Renal cortex interstitium (tissue), 11 donors: Measurements from ENCODE around the gene CA5A. TPM values are rescaled to one million over a fixed set of nuclear protein-coding genes. Genes with fewer than 3 reads are reported as not detected.

Source experiments
- DNase-seq, 11 donors: peaks; one replicate each; pipeline ENCODE4 v3.0.0-alpha.2; 2013; ENCODE audit warnings: low read depth in 9 of 11, low spot score in 4 of 11; ENCODE audit errors: extremely low read depth in 1 of 11
- polyA plus RNA-seq, 3 donors: library from polyadenylated mRNA; unstranded; fragments of 120-200 nt; gene quantifications; one replicate each; pipeline ENCODE4 v1.2.1, GENCODE V29; 2013; ENCODE audit not compliant: insufficient read length in 3 of 3

Gene CA5A
- polyA plus RNA-seq, 3 donors = 0.11 to 0.57 (median 0.31) TPM

DNA sequence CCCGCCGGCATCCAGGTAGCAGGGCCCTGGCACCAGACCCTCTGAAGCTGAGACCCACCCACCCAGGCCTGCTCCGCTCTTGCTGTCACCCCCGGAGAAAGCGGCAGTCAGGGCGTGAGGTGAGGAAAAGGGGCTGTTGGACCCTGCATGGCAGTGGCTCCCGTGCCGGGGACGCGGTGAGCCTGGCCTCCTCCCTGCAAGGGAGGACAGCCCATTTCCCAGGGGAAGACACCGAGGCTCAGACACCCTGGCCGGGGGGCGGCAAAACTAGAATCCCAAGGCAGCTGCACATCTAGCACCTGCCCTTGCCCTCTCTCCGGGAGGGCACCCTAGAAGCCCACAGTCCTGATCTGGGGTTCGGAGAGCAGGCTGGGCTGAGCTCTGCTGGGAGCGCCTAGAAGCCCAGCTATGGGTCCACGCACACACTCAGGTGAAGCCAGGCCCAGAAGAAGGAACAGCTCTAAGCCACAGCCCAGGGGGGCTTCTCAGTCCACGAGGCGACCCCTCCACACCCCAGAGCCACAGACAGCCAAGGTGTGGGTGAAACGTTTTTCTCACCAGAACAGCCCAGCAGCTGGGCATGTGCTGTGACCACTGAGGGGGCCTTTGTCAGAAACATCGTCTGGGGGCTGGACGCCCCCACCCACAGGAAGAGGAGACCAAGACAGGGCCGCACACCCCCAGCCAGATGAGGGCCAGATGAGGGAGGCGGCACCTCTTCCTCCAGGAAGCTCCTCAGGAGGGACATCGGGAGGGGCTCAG lies 89.4 kb downstream of the CA5A start:
- DNase-seq = no peak

DNA sequence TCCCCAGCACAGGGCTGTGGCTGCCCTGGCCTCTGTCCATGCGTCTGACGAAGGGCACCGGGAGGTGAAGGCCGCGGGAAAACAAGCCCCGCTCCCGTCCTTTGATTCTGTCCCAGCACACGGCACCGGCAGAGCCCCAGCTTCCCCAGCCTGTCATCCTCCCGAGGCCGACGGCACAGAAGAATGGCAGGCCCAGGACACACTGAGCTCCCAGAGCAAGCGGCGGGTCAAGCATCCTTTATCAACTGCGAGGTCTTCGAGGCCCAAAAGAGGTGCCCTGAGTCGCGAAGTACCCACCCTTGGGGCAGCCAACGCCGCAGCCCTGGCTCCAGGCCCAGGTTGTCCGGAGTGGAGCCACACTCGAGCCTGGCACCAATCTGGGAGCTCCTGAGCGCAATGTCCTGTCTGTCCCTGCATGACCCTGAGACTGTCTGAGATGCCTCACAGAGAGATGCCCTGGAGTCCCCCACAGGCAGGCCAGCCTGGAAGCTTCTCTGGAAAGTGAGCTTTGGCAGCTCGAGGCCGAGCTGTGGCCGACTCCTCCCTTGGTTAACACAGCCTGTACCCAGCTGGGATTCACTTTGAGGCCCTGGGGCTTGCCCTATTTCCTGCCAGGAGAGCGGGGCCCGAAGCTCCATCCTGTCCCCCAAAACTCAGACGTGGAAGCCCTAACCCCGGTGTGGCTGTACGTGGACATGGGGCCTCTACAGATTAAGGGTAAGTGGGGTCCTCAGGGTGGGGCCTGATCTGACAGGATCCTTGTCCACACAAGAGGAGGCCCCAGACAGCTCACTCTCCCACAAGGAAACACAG lies 90.3 kb downstream of the CA5A start:
- DNase-seq = no peak

DNA sequence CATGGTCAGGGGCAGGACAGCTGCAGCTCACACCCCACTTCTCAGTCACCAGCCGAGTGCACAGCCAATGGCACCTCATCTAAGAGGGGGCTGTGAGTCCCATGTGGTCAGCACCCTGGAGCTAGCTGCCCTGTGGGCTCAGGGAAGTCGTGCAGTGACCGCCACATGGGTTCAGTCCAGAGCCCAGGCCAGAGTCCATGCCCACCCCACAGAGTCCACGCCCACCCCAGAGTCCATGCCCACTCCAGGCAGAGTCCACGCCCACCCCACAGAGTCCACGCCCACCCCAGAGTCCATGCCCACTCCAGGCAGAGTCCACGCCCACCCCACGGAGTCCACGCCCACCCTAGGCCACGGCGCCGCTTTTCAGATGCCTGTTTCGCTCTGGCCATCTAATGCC lies 91.1 kb downstream of the CA5A start:
- DNase-seq = no peak

GRCh38 chr16:87844809-87845208 lies 91.5 kb downstream of the CA5A start:
- DNase-seq = no peak

- no peak for DNase-seq
These were observed 92.1 kb downstream of the CA5A start for GRCh38 chr16:87844120-87844733.

GRCh38 chr16:87843678-87844105 lies 92.6 kb downstream of the CA5A start:
- DNase-seq = no peak

GRCh38 chr16:87842209-87842869 lies 94.0 kb downstream of the CA5A start:
- no peak for DNase-seq

DNA sequence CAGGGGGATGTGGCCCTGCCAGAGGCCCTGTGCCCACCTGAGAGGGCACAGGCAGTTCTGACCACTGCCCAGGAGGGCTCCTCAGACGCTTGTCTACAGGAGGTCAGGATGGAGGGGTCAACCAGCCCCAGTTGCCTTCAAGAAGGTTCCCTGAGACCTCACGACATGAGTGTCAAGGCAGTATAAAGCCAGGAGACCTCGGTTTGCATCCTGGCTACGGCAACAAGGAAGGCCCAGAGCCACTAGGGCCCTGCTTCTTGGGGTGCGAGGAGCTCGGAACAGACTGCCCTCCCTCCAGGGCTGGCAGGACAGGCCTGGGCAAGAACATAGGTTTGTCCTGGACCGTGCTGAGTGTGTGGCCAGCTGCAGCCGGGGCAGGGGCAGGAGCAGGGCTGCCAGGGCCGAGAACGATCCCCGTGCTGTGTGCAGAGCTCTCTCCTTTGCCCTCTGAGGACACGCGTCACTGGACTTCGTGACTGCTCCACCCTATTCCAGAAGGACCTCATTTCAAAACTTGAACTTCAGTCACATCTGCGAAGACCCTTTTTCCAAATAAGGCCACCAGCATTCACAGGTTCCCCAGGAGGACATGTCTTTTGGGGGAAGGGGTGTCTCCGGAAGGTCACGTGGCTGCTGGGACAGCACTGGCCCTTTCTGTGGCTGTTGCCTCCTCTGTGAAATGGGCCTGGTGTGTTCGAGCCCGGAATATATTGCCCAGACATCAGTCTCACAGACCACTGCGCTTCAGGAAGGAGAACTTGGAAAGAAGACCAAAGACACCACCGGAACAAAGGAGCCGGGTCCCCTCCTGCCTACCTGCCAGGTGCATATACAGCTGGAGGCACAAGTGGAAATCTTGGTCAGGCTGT lies 94.8 kb downstream of the CA5A start:
- no peak for DNase-seq

DNA sequence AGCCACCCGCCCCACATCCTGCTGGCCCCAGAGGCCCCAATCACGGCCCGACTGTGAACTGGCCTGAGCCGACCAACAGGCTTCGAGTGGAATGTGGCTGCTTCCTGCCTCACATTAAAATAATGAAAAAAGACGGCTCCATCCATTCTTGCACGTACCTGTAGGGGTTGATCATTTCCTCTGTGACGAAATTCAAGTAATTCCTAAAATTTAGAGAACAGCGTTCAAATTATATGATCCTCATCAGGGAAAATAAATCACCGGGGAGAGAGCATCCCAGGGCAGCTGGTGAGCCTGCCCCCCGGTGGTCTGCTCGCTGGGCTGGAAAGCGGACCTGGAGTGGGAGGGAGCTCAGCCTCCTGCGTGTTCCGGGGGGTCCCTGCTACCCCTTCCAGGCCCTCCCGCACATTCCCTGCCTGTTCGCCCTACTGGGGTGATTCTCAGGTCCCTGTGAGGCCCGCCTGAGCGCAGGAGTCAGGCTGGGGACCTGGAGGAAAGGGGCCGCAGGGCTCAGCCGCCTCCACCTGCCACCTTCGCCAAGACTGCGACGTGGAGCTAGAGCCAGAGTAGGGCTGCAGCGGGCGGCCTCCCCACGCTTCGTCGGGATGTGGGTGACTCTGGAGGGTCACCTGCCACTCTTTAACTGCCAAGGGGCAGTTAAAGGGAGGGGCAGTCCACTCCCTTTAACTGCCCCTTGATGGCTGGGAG lies 95.9 kb downstream of the CA5A start:
- no peak for DNase-seq

DNA sequence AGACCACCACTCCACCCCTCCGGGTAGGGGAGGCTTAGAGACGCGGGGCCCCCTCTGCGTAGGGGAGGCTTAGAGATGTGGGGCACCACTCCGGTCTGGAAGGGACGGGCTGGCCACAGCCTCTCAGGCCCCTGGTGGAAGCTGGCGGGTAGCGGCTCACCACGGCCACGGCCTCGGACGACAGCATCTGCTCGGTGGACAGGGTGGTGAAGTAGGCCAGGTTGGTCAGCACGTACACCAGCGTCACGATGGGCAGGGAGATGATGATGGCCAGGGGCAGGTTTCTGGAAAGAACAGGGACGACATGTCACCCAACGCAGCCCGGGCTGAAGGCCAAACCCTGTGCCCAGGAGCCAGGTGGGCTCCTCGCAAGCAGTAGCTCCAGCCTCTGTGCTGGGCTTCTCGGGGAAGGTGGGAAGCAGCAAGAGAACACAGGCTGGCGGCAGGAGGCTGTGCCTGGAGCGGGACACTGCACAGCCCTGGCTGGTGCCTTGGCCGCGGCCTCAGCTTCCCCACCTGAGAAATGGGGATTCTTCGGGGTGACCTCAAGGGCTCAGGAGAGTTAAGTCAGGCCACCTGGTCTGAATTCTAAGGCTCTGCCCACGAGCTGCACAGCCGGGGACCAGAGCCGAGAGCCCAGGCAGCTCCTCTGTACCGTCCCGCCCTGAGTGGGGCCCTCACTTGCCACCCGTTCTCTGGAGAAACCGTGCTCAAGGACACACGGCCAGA lies 96.6 kb downstream of the CA5A start:
- DNase-seq = no peak

GRCh38 chr16:87838643-87839541 lies 97.4 kb downstream of the CA5A start:
- DNase-seq = no peak

Other genes starting within 250 kb of the CA5A start
- 10 to 100 TPM; 22.2 to 48.7 (median 29.7) TPM for gene KLHDC4, start 170.5 kb downstream of the CA5A start, polyA plus RNA-seq
- gene SLC7A5, start 67.0 kb downstream of the CA5A start, polyA plus RNA-seq = 10 to 100 TPM in 1 of 3 donors, 1 to 10 TPM in 2; 4.9 to 40.0 (median 6.3) TPM
- gene BANP, start 14.9 kb upstream of the CA5A start, polyA plus RNA-seq = 10 to 100 TPM; 21.1 to 29.2 (median 28.6) TPM